ENCODE data around the gene FLII.

DNA sequence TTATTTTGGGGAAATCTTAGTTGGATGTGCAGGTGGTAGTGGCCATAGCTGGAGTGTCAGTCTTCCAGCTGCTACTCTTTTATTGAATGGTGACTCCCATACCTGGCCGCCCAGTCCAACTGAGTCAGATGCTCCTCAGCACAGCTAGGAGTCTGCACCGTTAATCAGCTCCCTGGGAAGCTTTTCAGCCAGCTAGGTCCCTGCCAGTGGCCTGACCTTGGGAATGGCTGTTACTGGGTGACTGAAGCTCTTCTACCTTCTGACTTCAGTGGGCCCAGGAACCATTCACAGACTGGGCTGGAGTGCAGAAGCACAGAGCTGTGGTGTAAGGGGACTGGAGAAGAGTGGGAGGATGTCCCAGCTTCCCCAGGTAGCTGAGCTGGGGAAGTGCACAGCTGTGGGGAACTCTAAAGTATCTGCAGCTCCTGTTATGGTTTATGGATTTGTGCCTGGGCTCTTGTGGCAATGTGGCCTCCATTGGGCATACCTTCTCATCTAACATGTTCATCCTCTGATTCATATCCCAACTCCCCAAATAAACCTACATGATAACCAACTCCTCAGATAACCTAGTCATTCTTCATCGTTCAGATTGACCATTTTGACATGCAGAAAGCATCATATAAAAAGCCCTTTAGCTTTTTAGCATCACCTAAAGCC is 60.9 kb downstream of the FLII start:
- no peak for TF ChIP-seq EZH2 (IDR thresholded peaks at IDR 0.05)
- no peak for TF ChIP-seq POLR2AphosphoS5 (IDR thresholded peaks at IDR 0.05; ENCODE audit: borderline replicate concordance, low read depth, low read length)
- no peak for TF ChIP-seq FOXP2 (optimal IDR thresholded peaks at IDR 0.05; ENCODE audit: control extremely low read depth, extremely low read length, insufficient read depth)
